ENCODE measurements around the gene FCER1G. TPM values are rescaled to one million over a fixed set of nuclear protein-coding genes. Genes with fewer than 3 reads are reported as not detected.

FCER1G gene
- total and polyA plus RNA-seq, 9 of the 15 experiments (the other 6 are each of a cell fraction or from before 2014, with no cell fraction given), result 0.15 to 0.69 (median 0.31) TPM; not detected in 2

- TF ChIP-seq CHD7 (IDR thresholded peaks at IDR 0.05; ENCODE audit: low read depth, low read length) (no peak), HDAC1 (IDR thresholded peaks at IDR 0.05) (peak in 1 of 2 experiments; percentile 62; a peak in 2 of 4 replicates), XRCC5 (IDR thresholded peaks at IDR 0.05; ENCODE audit: low read depth, low read length) (peak; percentile 11; the same call in 1 of the 2 replicates), ZNF274 (IDR thresholded peaks at IDR 0.05; ENCODE audit: borderline replicate concordance, low read depth, low read length) (no peak), TRIM28 (IDR thresholded peaks at IDR 0.05) (0 out of 2 replicates have a peak, but pooled peaks have one; percentile 43), MCM3 (IDR thresholded peaks at IDR 0.05) (no peak), POLR3G (IDR thresholded peaks at IDR 0.05; ENCODE audit: extremely low read depth, insufficient read length, insufficient replicate concordance) (no peak), DPF2 (IDR thresholded peaks at IDR 0.05) (peak; percentile 98), SREBF2 (CRISPR knock-in tag; IDR thresholded peaks at IDR 0.05) (no peak), BRF1 (IDR thresholded peaks at IDR 0.05; ENCODE audit: borderline replicate concordance, extremely low read depth, insufficient read length) (no peak), KHSRP (IDR thresholded peaks at IDR 0.05) (0 out of 2 replicates have a peak, but pooled peaks have one; percentile 55), ZFP91 (CRISPR knock-in tag; IDR thresholded peaks at IDR 0.05) (no peak), ZNF551 (CRISPR knock-in tag; IDR thresholded peaks at IDR 0.05) (no peak), NCOA1 (IDR thresholded peaks at IDR 0.05; ENCODE audit: low read depth) (peak; percentile 89), BACH1 (tag; IDR thresholded peaks at IDR 0.05) (no peak), ZBTB7A (IDR thresholded peaks at IDR 0.05; ENCODE audit: borderline replicate concordance, control insufficient read depth, low read depth, low read length) (peak; percentile 65; the same call in 1 of the 2 replicates)
These were observed 49.1 kb upstream of the FCER1G start, which contains the start of gene PPOX (continued) for GRCh38 chr1:161165742-161166668.
